Smooth muscle cell (in vitro differentiated cells): ENCODE data around the gene UBL4A. TPM values are rescaled to one million over a fixed set of nuclear protein-coding genes. Genes with fewer than 3 reads are reported as not detected.
A peak's percentile ranks its signal among the peaks of the same experiment; 100 is the strongest.

Source experiments
- DNase-seq: peaks from one replicate; lab custom pipeline; 2025; ENCODE audit not compliant: unreplicated experiment; lab: John Stamatoyannopoulos, UW
- H2AFZ ChIP-seq: fragments of 200-600 bp; sonication (generic); 2 replicates; pipeline ENCODE4 v1.6.0; 2016; ENCODE audit warnings: antibody characterized with exemption, low read depth, mild to moderate bottlenecking
- H3F3A ChIP-seq: fragments of 200-600 bp; sonication (generic); 2 replicates; pipeline ENCODE4 v1.6.0; 2017; ENCODE audit warnings: antibody characterized with exemption, low read depth
- H3K27ac ChIP-seq: fragments of 200-600 bp; sonication (generic); 2 replicates; pipeline ENCODE4 v1.5.1; 2016; ENCODE audit warnings: low read depth, mild to moderate bottlenecking
- H3K27me3 ChIP-seq: fragments of 200-600 bp; sonication (generic); 2 replicates; pipeline ENCODE4 v1.6.1; 2016; ENCODE audit warnings: low read depth, mild to moderate bottlenecking
- H3K36me3 ChIP-seq: fragments of 200-600 bp; sonication (generic); 2 replicates; pipeline ENCODE4 v1.5.1; 2016; ENCODE audit warnings: low read depth
- H3K4me1 ChIP-seq: fragments of 200-600 bp; sonication (generic); 2 replicates; pipeline ENCODE4 v1.5.1; 2016; ENCODE audit warnings: low read depth
- H3K4me2 ChIP-seq: fragments of 200-600 bp; sonication (generic); 2 replicates; pipeline ENCODE4 v1.6.0; 2016; ENCODE audit warnings: mild to moderate bottlenecking
- H3K4me3 ChIP-seq: fragments of 200-600 bp; sonication (generic); 2 replicates; pipeline ENCODE4 v1.5.1; 2016; ENCODE audit warnings: mild to moderate bottlenecking
- H3K79me2 ChIP-seq: fragments of 200-600 bp; sonication (generic); 2 replicates; pipeline ENCODE4 v1.6.0; 2016; ENCODE audit warnings: low read depth, mild to moderate bottlenecking
- H3K9ac ChIP-seq: fragments of 200-600 bp; sonication (generic); 2 replicates; pipeline ENCODE4 v1.6.0; 2016; ENCODE audit warnings: low read depth
- H3K9me3 ChIP-seq: fragments of 200-600 bp; sonication (generic); replicated peaks from 2 replicates; pipeline ENCODE4 v1.5.1; 2016; ENCODE audit warnings: low read depth
- H4K20me1 ChIP-seq: fragments of 200-600 bp; sonication (generic); 2 replicates; pipeline ENCODE4 v1.6.0; 2016; ENCODE audit warnings: low read depth
- CTCF ChIP-seq: fragments of 200-600 bp; sonication (generic); IDR thresholded peaks from 2 replicates; pipeline ENCODE4 v1.5.1; 2017; ENCODE audit warnings: borderline replicate concordance, mild to moderate bottlenecking, antibody characterized with exemption; ENCODE audit not compliant: insufficient read depth, poor library complexity, severe bottlenecking
- WGBS: methylation state at CpG from one replicate; pipeline ENCODE4 v1.1.7; 2016; ENCODE audit warnings: low lambda C conversion rate; 5-methylcytosine and 5-hydroxymethylcytosine counted together
- polyA plus RNA-seq: library from polyadenylated mRNA; unstranded; fragments of >200 nt; fragmentation: Nextera tagmentation; extraction: Ambion mirVana; gene quantifications from 2 replicates; pipeline ENCODE4 v1.2.1, GENCODE V29; 2016
- total RNA-seq: library from RNA; depleted of rRNA; stranded (reverse); fragments of >200 nt; gene quantifications from 2 replicates; pipeline ENCODE4 v1.2.3, GENCODE V29; 2014

Gene UBL4A
- total and polyA plus RNA-seq, 2 experiments from 2014 or later = 42.1 to 46.9 TPM

- H3K9me3 ChIP-seq = no peaks in the 10 kb centered on the region
- no peak for DNase-seq
- no peaks in the 10 kb centered on the region for H3F3A ChIP-seq
- no peaks in the 10 kb centered on the region for H3K27me3 ChIP-seq
- peak overlapping the region; percentile 83 for H3K4me2 ChIP-seq
- 38% methylated on average over 8 of the region's 10 CpGs for WGBS
- TF ChIP-seq CTCF = no peak
- H3K9ac ChIP-seq = peak overlapping the region; percentile 62
- H3K27ac ChIP-seq = peak overlapping the region; percentile 79
- H4K20me1 ChIP-seq = peaks cover 19% of the 10 kb centered on the region
- peaks cover 6% of the 10 kb centered on the region for H3K4me1 ChIP-seq
- H3K4me3 ChIP-seq = peak overlapping the region; percentile 34
- H2AFZ ChIP-seq = no peak overlapping the region
- peaks cover 42% of the 10 kb centered on the region for H3K79me2 ChIP-seq
- H3K36me3 ChIP-seq = no peaks in the 10 kb centered on the region
Measured at GRCh38 chrX:154443479-154443910, 42.9 kb downstream of the UBL4A start.

GRCh38 chrX:154441984-154442707 is 44.3 kb downstream of the UBL4A start:
- Histone ChIP-seq H3K36me3 (no peaks in the 10 kb centered on the region), H3K4me2 (no peak overlapping the region), H3K79me2 (peaks cover 56% of the 10 kb centered on the region), H2AFZ (no peak overlapping the region), H4K20me1 (peaks cover 26% of the 10 kb centered on the region), H3K27ac (no peak overlapping the region), H3K4me3 (no peak overlapping the region), H3K27me3 (no peaks in the 10 kb centered on the region), H3K9me3 (no peaks in the 10 kb centered on the region), H3F3A (no peaks in the 10 kb centered on the region), H3K9ac (no peak overlapping the region), H3K4me1 (peaks cover 10% of the 10 kb centered on the region)
- DNase-seq = no peak
- 81% methylated on average over 21 of the region's 21 CpGs for WGBS
- TF ChIP-seq CTCF = no peak

- Histone ChIP-seq H3K9me3 (no peaks in the 10 kb centered on the region), H3K4me1 (peaks cover 10% of the 10 kb centered on the region), H3K27ac (no peak overlapping the region), H3K4me3 (no peak overlapping the region), H2AFZ (no peak overlapping the region), H3K36me3 (no peaks in the 10 kb centered on the region), H3K9ac (no peak overlapping the region), H3F3A (no peaks in the 10 kb centered on the region), H4K20me1 (peaks cover 26% of the 10 kb centered on the region), H3K27me3 (no peaks in the 10 kb centered on the region), H3K4me2 (no peak overlapping the region), H3K79me2 (peaks cover 56% of the 10 kb centered on the region)
- no peak for DNase-seq
- WGBS = 91% methylated on average over 11 of the region's 11 CpGs
- no peak for TF ChIP-seq CTCF
Measured at GRCh38 chrX:154441564-154441963, 44.9 kb downstream of the UBL4A start.
